ENCODE data around the gene UBE2E2. TPM values are rescaled to one million over a fixed set of nuclear protein-coding genes. Genes with fewer than 3 reads are reported as not detected.

UBE2E2 gene
- total and polyA plus RNA-seq, 2 of the 13 experiments (the other 11 are each of a cell fraction or from before 2014, with no cell fraction given): 0.77 to 1.5 TPM

GRCh38 chr3:23611737-23612295, 408.7 kb downstream of the UBE2E2 start (continued):
- TF ChIP-seq, protein P1, sequence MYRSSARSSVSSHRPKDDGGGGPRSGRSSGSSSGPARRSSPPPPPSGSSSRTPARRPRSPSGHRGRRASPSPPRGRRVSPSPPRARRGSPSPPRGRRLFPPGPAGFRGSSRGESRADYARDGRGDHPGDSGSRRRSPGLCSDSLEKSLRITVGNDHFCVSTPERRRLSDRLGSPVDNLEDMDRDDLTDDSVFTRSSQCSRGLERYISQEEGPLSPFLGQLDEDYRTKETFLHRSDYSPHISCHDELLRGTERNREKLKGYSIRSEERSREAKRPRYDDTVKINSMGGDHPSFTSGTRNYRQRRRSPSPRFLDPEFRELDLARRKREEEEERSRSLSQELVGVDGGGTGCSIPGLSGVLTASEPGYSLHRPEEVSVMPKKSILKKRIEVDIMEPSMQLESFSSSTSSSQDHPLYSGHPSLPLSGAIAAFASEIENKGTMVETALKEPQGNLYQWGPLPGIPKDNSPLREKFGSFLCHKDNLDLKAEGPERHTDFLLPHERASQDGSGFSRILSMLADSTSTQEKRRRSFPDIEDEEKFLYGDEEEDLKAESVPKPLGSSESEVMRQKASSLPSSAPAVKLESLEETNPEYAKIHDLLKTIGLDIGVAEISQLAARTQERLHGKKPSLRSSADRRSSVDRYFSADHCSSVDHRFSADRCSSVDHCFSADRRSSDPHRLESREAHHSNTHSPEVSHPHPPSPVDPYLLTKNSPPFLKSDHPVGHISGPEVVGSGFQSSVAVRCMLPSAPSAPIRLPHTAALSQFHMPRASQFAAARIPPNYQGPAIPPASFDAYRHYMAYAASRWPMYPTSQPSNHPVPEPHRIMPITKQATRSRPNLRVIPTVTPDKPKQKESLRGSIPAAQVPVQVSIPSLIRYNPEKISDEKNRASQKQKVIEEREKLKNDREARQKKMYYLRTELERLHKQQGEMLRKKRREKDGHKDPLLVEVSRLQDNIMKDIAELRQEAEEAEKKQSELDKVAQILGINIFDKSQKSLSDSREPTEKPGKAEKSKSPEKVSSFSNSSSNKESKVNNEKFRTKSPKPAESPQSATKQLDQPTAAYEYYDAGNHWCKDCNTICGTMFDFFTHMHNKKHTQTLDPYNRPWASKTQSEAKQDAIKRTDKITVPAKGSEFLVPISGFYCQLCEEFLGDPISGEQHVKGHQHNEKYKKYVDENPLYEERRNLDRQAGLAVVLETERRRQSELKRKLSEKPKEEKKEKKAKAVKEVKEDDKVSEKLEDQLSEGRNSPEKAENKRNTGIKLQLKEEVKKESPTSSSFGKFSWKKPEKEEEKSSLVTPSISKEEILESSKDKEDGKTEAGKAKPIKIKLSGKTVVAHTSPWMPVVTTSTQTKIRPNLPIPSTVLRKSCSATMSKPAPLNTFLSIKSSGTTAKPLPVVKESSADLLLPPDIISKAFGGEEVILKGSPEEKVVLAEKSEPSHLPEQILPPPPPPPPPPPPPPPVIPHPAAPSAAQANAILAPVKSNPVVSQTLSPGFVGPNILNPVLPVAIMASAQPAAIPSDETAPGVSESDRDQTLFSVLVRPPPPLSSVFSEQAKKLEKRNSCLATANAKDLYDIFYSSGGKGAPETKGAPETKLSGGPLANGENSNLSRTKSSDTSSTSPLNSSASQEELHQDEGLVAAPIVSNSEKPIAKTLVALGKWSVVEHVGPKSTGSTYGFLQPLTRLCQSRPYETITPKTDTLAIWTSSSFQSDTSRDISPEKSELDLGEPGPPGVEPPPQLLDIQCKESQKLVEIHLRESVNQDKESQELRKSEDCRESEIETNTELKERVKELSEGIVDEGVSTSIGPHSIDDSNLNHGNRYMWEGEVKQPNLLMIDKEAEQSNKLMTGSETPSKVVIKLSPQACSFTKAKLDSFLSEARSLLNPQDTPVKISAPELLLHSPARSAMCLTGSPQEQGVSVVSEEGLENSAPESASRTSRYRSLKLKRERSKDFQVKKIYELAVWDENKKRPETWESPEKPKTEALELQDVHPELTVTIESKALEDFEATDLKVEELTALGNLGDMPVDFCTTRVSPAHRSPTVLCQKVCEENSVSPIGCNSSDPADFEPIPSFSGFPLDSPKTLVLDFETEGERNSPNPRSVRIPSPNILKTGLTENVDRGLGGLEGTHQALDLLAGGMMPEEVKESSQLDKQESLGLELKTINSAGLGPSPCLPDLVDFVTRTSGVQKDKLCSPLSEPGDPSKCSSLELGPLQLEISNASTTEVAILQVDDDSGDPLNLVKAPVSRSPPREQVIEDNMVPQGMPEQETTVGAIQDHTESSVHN (CRISPR knock-in tag; IDR thresholded peaks at IDR 0.05): no peak
- no peak for TF ChIP-seq REPIN1 (CRISPR knock-in tag; IDR thresholded peaks at IDR 0.05; ENCODE audit: borderline replicate concordance, low read depth)
- TF ChIP-seq, protein P2, sequence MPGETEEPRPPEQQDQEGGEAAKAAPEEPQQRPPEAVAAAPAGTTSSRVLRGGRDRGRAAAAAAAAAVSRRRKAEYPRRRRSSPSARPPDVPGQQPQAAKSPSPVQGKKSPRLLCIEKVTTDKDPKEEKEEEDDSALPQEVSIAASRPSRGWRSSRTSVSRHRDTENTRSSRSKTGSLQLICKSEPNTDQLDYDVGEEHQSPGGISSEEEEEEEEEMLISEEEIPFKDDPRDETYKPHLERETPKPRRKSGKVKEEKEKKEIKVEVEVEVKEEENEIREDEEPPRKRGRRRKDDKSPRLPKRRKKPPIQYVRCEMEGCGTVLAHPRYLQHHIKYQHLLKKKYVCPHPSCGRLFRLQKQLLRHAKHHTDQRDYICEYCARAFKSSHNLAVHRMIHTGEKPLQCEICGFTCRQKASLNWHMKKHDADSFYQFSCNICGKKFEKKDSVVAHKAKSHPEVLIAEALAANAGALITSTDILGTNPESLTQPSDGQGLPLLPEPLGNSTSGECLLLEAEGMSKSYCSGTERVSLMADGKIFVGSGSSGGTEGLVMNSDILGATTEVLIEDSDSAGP (CRISPR knock-in tag; IDR thresholded peaks at IDR 0.05; ENCODE audit: borderline replicate concordance): no peak
- TF ChIP-seq ZNF17 (CRISPR knock-in tag; IDR thresholded peaks at IDR 0.05): no peak
- TF ChIP-seq, protein P3, sequence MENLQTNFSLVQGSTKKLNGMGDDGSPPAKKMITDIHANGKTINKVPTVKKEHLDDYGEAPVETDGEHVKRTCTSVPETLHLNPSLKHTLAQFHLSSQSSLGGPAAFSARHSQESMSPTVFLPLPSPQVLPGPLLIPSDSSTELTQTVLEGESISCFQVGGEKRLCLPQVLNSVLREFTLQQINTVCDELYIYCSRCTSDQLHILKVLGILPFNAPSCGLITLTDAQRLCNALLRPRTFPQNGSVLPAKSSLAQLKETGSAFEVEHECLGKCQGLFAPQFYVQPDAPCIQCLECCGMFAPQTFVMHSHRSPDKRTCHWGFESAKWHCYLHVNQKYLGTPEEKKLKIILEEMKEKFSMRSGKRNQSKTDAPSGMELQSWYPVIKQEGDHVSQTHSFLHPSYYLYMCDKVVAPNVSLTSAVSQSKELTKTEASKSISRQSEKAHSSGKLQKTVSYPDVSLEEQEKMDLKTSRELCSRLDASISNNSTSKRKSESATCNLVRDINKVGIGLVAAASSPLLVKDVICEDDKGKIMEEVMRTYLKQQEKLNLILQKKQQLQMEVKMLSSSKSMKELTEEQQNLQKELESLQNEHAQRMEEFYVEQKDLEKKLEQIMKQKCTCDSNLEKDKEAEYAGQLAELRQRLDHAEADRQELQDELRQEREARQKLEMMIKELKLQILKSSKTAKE (CRISPR knock-in tag; IDR thresholded peaks at IDR 0.05; ENCODE audit: borderline replicate concordance): no peak
- TF ChIP-seq ZNF282 (IDR thresholded peaks at IDR 0.05; ENCODE audit: partially characterized antibody): no peak
- TF ChIP-seq RXRA (CRISPR knock-in tag; IDR thresholded peaks at IDR 0.05): no peak
- no peak for TF ChIP-seq MNT (IDR thresholded peaks at IDR 0.05)
- TF ChIP-seq MTA3 (CRISPR knock-in tag; IDR thresholded peaks at IDR 0.05): no peak

Data from HepG2 (cell line).